ENCODE data around the gene SLC35F1.

DNA sequence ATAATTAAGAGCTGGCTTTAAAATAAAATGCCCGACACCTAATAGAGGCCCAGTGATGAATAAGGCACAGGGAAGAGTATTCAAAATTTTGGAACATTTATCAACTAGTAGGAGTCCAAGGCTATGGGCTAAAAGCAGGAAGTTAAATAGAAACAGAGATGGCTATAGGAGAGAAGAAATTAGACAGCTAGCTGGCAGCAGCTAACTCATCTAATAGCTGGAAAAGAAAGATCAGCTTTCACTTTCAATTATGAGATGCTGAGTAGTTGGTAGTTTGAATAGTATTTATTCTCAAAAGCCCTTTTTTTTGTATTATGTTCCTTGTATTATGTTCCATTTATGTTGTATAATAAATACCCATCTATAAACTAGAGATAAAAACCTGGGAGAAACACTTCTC, 215.7 kb downstream of the SLC35F1 start:
- TF ChIP-seq, protein P1, sequence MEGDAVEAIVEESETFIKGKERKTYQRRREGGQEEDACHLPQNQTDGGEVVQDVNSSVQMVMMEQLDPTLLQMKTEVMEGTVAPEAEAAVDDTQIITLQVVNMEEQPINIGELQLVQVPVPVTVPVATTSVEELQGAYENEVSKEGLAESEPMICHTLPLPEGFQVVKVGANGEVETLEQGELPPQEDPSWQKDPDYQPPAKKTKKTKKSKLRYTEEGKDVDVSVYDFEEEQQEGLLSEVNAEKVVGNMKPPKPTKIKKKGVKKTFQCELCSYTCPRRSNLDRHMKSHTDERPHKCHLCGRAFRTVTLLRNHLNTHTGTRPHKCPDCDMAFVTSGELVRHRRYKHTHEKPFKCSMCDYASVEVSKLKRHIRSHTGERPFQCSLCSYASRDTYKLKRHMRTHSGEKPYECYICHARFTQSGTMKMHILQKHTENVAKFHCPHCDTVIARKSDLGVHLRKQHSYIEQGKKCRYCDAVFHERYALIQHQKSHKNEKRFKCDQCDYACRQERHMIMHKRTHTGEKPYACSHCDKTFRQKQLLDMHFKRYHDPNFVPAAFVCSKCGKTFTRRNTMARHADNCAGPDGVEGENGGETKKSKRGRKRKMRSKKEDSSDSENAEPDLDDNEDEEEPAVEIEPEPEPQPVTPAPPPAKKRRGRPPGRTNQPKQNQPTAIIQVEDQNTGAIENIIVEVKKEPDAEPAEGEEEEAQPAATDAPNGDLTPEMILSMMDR (conservative IDR thresholded peaks at IDR 0.05 in 1 of 2, IDR thresholded peaks at IDR 0.05 in 1 of 2; ENCODE audit: low read depth in 1 of 2, low read length in 2 of 2) = no peak
- no peak for TF ChIP-seq EZH2 (IDR thresholded peaks at IDR 0.05; ENCODE audit: low read length, missing control alignments)
